Right lobe of liver (tissue), 6 donors: ENCODE measurements around the gene TAGAP. TPM values are rescaled to one million over a fixed set of nuclear protein-coding genes. Genes with fewer than 3 reads are reported as not detected.
"Not testable (repeated sequence)": the region's sequence is repeated elsewhere in the genome, so short reads cannot be mapped to it uniquely, and the experiment has no call there.

Experiments used
- ATAC-seq, 4 donors: fragments of 200-7000 bp; cut with Tn5 transposase; one replicate each; pipeline ENCODE4 v1.9.1; 2020; ENCODE audit warnings: mild to moderate bottlenecking in 4 of 4, moderate library complexity in 4 of 4
- DNase-seq, 3 donors: peaks; one replicate each; pipeline ENCODE4 v3.0.0-alpha.2; 2020
- H3K27ac ChIP-seq, 3 donors: fragments of 200-600 bp; one replicate each; pipeline ENCODE4 v1.8.0; 2022
- H3K27me3 ChIP-seq, 2 donors: fragments of 200-600 bp; one replicate each; pipeline ENCODE4 v1.8.0; 2022
- H3K36me3 ChIP-seq, 4 donors: fragments of 200-600 bp; sonication (generic) in 1 of 4; one replicate each; pipeline versions ENCODE4 v1.5.1 to v1.8.0; 2017 to 2022; ENCODE audit warnings: control low read depth in 1 of 4
- H3K4me1 ChIP-seq, 4 donors: fragments of 200-600 bp; sonication (generic) in 1 of 4; one replicate each; pipeline versions ENCODE4 v1.5.1 to v1.8.0; 2017 to 2022; ENCODE audit warnings: control low read depth in 1 of 4
- H3K4me3 ChIP-seq, 3 donors: fragments of 200-600 bp; one replicate each; pipeline ENCODE4 v1.8.0; 2022
- H3K9me3 ChIP-seq, 4 donors: fragments of 200-600 bp; sonication (generic) in 1 of 4; one replicate each; pipeline versions ENCODE4 v1.5.1 to v1.8.0; 2017 to 2022; ENCODE audit warnings: control low read depth in 1 of 4
- POLR2A ChIP-seq: fragments of 450-650 bp; IDR thresholded peaks from one replicate; pipeline ENCODE4 v1.6.1; 2017; ENCODE audit warnings: antibody characterized with exemption, mild to moderate bottlenecking
- WGBS: methylation state at CpG from one replicate; pipeline ENCODE4 v1.1.6; 2018; ENCODE audit warnings: low coverage, low lambda C conversion rate; ENCODE audit not compliant: insufficient coverage; ENCODE audit errors: missing lambda C conversion rate; 5-methylcytosine and 5-hydroxymethylcytosine counted together
- intact Hi-C, 2 donors: fragments of 100-400 bp; cut with DNase I; formaldehyde crosslinking; loops; one replicate each; pipeline versions ENCODE4 v1.11.2 to v1.14.1; 2022
- total RNA-seq, 6 experiments: library from RNA; depleted of rRNA in 2 of 6; stranded (reverse); fragments of >200 nt in 2 of 6; fragmentation: NEBNext Ultra II Directional in 3 of 6; extraction: Animal tissue kit (Norgen Biotek cat#: 25700) in 3 of 6; gene quantifications; one replicate each; pipeline versions ENCODE4 v1.1.0 to v1.2.4, GENCODE V29; 2016 to 2023
- TF ChIP-seq, protein P1 (sequence below), 4 donors: fragments of 200-600 bp in 3 of 4; fragments of 450-650 bp in 1 of 4; IDR thresholded peaks; one replicate each; pipeline versions ENCODE4 v1.5.1 to v1.8.0; 2016 to 2022; ENCODE audit warnings: antibody characterized with exemption in 4 of 4, mild to moderate bottlenecking in 2 of 4
- donor health status: DM: no; HTN: yes; CAD: no.
- donor health status: DM: no; HTN: no; CAD: no.
- donor health status: DM: no; HTN: no; CAD: no.
- donor health status: DM: no; HTN: yes; CAD: no.
- donor health status: DM: no; HTN: yes; CAD: no.

The TAGAP gene
- total RNA-seq, 6 experiments from 2014 or later, result 0.13 to 1.8 (median 0.92) TPM

DNA sequence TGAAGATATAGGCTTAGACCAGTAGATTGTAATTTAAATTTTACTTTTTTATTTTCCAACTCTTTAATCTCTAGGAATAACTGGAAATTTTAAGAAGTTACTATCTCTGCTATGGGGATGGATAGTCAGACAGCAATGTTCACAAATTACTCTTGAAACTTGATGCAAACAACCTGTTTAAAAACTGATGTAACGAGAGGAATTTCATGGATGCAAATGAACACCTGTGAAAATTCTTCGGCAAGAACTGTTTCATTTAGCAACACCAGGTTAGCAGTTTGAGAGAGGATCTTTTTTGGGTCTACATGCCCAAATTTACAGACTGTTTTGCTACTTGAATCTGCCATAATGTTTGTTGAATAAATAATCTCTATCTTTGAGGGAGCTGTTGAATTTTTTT is 24.8 kb downstream of the TAGAP start:
- no peak for TF ChIP-seq POLR2A
- TF ChIP-seq, protein P1, sequence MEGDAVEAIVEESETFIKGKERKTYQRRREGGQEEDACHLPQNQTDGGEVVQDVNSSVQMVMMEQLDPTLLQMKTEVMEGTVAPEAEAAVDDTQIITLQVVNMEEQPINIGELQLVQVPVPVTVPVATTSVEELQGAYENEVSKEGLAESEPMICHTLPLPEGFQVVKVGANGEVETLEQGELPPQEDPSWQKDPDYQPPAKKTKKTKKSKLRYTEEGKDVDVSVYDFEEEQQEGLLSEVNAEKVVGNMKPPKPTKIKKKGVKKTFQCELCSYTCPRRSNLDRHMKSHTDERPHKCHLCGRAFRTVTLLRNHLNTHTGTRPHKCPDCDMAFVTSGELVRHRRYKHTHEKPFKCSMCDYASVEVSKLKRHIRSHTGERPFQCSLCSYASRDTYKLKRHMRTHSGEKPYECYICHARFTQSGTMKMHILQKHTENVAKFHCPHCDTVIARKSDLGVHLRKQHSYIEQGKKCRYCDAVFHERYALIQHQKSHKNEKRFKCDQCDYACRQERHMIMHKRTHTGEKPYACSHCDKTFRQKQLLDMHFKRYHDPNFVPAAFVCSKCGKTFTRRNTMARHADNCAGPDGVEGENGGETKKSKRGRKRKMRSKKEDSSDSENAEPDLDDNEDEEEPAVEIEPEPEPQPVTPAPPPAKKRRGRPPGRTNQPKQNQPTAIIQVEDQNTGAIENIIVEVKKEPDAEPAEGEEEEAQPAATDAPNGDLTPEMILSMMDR (IDR thresholded peaks at IDR 0.05), result no peak
- no peaks in the 10 kb centered on the region for H3K27me3 ChIP-seq
- no peaks in the 10 kb centered on the region for H3K4me1 ChIP-seq
- no peak overlapping the region for H3K4me3 ChIP-seq
- ATAC-seq (no peak), DNase-seq (no peak)
- WGBS, result 87% methylated on average over 2 of the region's 2 CpGs
- no peaks in the 10 kb centered on the region for H3K36me3 ChIP-seq
- intact Hi-C loops, result no loop called here
- H3K9me3 ChIP-seq, result no peaks in the 10 kb centered on the region
- no peak overlapping the region for H3K27ac ChIP-seq

DNA sequence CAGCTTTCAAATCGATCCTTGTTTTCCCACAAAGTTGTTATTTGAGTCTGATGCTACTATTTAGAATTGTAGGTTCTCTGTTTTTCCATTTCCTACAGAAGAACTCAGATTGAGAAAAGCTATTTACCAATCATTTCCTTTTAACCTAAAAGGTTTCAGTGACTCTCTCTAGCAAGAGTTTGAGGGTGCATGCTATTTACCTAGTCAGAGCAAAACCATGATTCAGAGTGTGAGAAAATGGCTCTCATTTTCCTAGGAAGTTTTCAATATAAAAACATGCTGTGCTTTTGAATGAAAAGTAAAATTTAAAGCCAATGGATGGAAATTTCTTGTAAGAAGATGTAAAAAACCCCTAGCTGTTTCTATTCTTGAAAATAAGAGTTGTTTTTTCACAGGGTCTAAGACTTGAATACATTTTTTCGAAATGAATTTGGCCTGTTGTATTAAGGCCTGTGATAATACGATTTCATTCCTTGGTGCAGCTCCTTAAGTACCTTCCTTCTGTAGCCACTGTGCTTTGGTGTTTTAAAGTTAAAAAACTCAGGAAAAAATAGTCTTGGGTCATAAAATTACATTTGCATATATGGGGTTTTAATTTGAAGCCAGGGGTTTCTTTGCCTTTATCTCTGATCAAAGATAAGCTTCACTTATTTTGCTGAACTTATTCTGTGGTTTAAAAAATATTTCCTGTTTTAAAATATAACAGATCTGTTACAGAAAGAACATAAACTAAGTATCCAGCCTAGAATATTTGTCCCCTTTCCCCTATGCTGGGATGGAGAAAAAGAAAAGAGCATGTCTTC is 26.8 kb downstream of the TAGAP start:
- Histone ChIP-seq H3K36me3 (no peaks in the 10 kb centered on the region), H3K27ac (no peak overlapping the region), H3K9me3 (no peaks in the 10 kb centered on the region), H3K27me3 (no peaks in the 10 kb centered on the region), H3K4me3 (no peak overlapping the region), H3K4me1 (no peaks in the 10 kb centered on the region)
- ATAC-seq, result no peak
- intact Hi-C loops, result no loop called here
- WGBS, result 73% methylated on average over 3 of the region's 3 CpGs
- DNase-seq, result no peak
- TF ChIP-seq POLR2A, result no peak
- TF ChIP-seq, protein P1 (IDR thresholded peaks at IDR 0.05), result no peak

DNA sequence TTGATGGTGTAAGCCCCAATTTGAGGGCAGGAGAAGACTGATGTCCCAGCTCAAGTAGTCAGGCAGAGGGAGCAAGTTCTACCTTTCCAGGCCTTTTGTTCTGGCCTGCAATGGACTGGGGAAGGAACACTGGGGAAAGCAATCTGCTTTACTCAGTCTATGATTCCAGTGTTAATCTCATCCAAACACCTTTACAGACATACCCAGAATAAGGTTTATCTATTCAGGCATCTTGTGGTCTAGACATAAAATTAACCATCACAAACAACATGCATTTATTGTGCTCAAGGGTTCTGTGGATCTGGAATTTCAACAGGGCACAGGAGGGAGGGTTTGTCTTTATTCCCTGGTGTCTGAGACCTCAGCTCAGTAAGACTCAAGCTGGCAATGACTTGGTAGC is 30.4 kb downstream of the TAGAP start:
- H3K4me3 ChIP-seq, result no peak overlapping the region
- H3K36me3 ChIP-seq, result no peaks in the 10 kb centered on the region
- intact Hi-C loops, result no loop called here
- no peak overlapping the region for H3K27ac ChIP-seq
- no peaks in the 10 kb centered on the region for H3K4me1 ChIP-seq
- no peak for ATAC-seq
- TF ChIP-seq POLR2A, result no peak
- TF ChIP-seq, protein P1 (IDR thresholded peaks at IDR 0.05), result no peak
- no peaks in the 10 kb centered on the region for H3K9me3 ChIP-seq
- H3K27me3 ChIP-seq, result no peaks in the 10 kb centered on the region
- DNase-seq, result no peak

DNA sequence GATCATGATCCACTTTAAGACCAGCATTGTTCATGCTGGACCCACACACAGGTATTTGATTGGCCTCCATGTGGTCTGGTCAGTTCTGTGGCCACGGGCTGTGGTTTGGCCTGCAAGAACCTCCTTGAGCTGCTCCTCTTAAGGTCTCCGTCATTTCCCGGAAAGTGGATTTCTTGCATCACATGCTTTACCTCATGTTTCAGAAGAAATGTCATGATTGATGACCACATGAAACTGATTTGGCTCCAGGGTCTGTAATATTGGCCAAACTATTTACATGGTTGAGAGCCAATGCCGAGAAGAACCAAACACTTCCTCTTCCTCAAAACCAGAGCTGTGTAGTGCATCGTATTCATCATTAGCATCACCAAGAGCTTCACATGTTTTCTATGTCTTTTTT is 31.6 kb downstream of the TAGAP start:
- Histone ChIP-seq H3K9me3 (no peaks in the 10 kb centered on the region), H3K27ac (no peak overlapping the region), H3K27me3 (no peaks in the 10 kb centered on the region), H3K4me1 (no peaks in the 10 kb centered on the region), H3K4me3 (no peak overlapping the region), H3K36me3 (no peaks in the 10 kb centered on the region)
- DNase-seq, result no peak
- ATAC-seq, result no peak
- intact Hi-C loops, result no loop called here
- TF ChIP-seq, protein P1 (IDR thresholded peaks at IDR 0.05), result no peak
- no peak for TF ChIP-seq POLR2A
- WGBS, result 56% methylated on average over 4 of the region's 5 CpGs

DNA sequence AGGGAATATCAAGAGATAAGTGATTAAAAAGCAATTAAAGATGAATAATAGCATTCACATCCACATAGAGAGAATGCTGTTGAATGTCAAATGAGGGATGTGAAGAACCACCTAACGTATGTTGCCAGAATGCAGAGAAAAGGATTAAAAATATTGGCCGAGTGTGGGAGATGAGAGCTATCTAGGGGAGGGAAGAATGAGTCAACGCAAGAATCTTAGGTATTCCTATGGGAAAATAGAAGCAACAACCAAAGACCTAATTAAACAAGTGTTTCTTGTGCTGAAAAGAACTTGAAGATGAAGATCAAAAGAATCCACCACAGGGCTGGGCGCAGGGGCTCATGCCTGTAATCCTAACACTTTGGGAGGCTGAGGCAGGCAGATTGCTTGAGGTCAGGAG is 32.6 kb downstream of the TAGAP start:
- Histone ChIP-seq H3K27me3 (no peaks in the 10 kb centered on the region), H3K36me3 (no peaks in the 10 kb centered on the region), H3K9me3 (no peaks in the 10 kb centered on the region), H3K4me3 (no peak overlapping the region), H3K27ac (no peak overlapping the region), H3K4me1 (no peaks in the 10 kb centered on the region)
- no peak for DNase-seq
- WGBS, result 92% methylated on average over 4 of the region's 4 CpGs
- ATAC-seq, result no peak
- intact Hi-C loops, result no loop called here
- TF ChIP-seq, protein P1 (IDR thresholded peaks at IDR 0.05), result no peak
- no peak for TF ChIP-seq POLR2A

DNA sequence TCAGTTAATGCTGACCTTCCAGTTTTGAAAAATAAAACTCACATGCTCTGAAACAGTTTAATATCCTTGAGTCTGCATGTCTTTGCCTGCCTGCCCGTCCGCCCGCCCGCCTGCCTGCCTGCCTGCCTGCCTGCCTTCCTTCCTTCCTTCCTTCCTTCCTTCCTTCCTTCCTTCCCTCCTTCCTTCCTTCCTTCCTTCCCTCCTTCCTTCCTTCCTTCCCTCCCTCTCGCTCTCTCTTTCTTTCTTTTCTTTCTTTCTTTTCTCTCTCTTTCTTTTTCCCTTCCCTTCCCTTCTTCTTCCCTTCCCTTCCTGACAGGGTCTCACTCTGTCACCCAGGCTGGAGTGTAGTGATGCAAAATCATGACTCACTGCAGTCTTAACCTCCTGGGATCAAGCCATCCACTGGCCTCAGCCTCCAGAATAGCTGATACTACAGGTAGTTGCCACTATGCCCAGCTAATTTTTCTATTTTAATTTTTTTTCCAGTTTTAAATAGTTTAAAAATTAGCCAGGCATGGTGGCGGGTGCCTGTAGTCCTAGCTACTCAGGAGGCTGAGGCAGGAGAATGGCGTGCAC is 34.7 kb downstream of the TAGAP start:
- 58% methylated on average over 7 of the region's 7 CpGs for WGBS
- H3K27ac ChIP-seq, H3K4me3 ChIP-seq, ATAC-seq, H3K4me1 ChIP-seq, H3K27me3 ChIP-seq, intact Hi-C loops, DNase-seq, H3K36me3 ChIP-seq, H3K9me3 ChIP-seq: not testable (repeated sequence)
